ENCODE data around the gene FOXD4L6.
"Not testable (repeated sequence)": the region's sequence is repeated elsewhere in the genome, so short reads cannot be mapped to it uniquely, and the experiment has no call there.

The FOXD4L6 gene

GRCh38 chr9:41086685-41087084 is 41.8 kb downstream of the FOXD4L6 start:
- not testable (repeated sequence) for H3K4me3 ChIP-seq (ENCODE audit: low read depth, low read length, poor library complexity, severe bottlenecking); H2AFZ ChIP-seq (ENCODE audit: low read length); H3K4me2 ChIP-seq (ENCODE audit: low read length); H3K79me2 ChIP-seq (ENCODE audit: insufficient read depth, low read length); H4K20me1 ChIP-seq (ENCODE audit: insufficient read depth, low read length); H3K27ac ChIP-seq (ENCODE audit: low read depth, low read length, poor library complexity, severe bottlenecking); H3K27me3 ChIP-seq (ENCODE audit: insufficient read depth, low read length); H3K9me2 ChIP-seq (ENCODE audit: low read depth, low read length); H3K4me1 ChIP-seq (ENCODE audit: insufficient read depth, low read length, severe bottlenecking); H3K9ac ChIP-seq (ENCODE audit: low read length); H3K36me3 ChIP-seq (ENCODE audit: insufficient read depth, low read length); H3K9me3 ChIP-seq (ENCODE audit: low read length); H3F3A ChIP-seq (ENCODE audit: insufficient read depth, low read length)

GRCh38 chr9:41086215-41086614 is 42.3 kb downstream of the FOXD4L6 start:
- H3K4me2 ChIP-seq (ENCODE audit: low read length); H3K79me2 ChIP-seq (ENCODE audit: insufficient read depth, low read length); H3K36me3 ChIP-seq (ENCODE audit: insufficient read depth, low read length); H3K4me3 ChIP-seq (ENCODE audit: low read depth, low read length, poor library complexity, severe bottlenecking); H3K9me3 ChIP-seq (ENCODE audit: low read length); H3K4me1 ChIP-seq (ENCODE audit: insufficient read depth, low read length, severe bottlenecking); H3K27me3 ChIP-seq (ENCODE audit: insufficient read depth, low read length); H4K20me1 ChIP-seq (ENCODE audit: insufficient read depth, low read length); H2AFZ ChIP-seq (ENCODE audit: low read length); H3K9ac ChIP-seq (ENCODE audit: low read length); H3F3A ChIP-seq (ENCODE audit: insufficient read depth, low read length); H3K27ac ChIP-seq (ENCODE audit: low read depth, low read length, poor library complexity, severe bottlenecking); H3K9me2 ChIP-seq (ENCODE audit: low read depth, low read length): not testable (repeated sequence)

GRCh38 chr9:41082358-41082757 is 46.1 kb downstream of the FOXD4L6 start:
- not testable (repeated sequence) for H3K27me3 ChIP-seq (ENCODE audit: insufficient read depth, low read length); H3K4me1 ChIP-seq (ENCODE audit: insufficient read depth, low read length, severe bottlenecking); H4K20me1 ChIP-seq (ENCODE audit: insufficient read depth, low read length); H3K36me3 ChIP-seq (ENCODE audit: insufficient read depth, low read length); H3F3A ChIP-seq (ENCODE audit: insufficient read depth, low read length); H3K4me3 ChIP-seq (ENCODE audit: low read depth, low read length, poor library complexity, severe bottlenecking); H3K9me2 ChIP-seq (ENCODE audit: low read depth, low read length); H3K9ac ChIP-seq (ENCODE audit: low read length); H2AFZ ChIP-seq (ENCODE audit: low read length); H3K27ac ChIP-seq (ENCODE audit: low read depth, low read length, poor library complexity, severe bottlenecking); H3K9me3 ChIP-seq (ENCODE audit: low read length); H3K4me2 ChIP-seq (ENCODE audit: low read length); H3K79me2 ChIP-seq (ENCODE audit: insufficient read depth, low read length)

DNA sequence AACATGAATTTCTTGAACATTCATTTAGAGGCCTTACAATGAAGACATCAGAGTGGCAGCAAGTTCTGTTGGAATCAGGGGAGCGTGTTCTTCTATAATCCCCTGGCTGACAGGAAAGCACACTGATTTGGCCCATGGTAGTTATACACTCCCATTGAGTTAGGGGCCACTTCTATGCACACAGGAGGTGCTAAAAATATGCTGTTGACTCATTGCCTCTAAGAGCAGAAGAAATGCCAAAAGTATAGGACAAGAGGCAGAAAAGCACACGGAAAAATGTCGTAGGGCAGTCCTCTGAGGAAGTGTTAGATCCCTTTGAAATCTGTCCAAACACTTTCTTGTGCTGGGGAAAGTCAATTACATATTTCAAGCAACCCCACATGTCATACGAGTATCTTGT is 49.0 kb downstream of the FOXD4L6 start:
- H3K27me3 ChIP-seq (ENCODE audit: insufficient read depth, low read length); H3K4me1 ChIP-seq (ENCODE audit: insufficient read depth, low read length, severe bottlenecking); H2AFZ ChIP-seq (ENCODE audit: low read length); H3K79me2 ChIP-seq (ENCODE audit: insufficient read depth, low read length); H3F3A ChIP-seq (ENCODE audit: insufficient read depth, low read length); H3K9me3 ChIP-seq (ENCODE audit: low read length); H3K4me2 ChIP-seq (ENCODE audit: low read length); H3K4me3 ChIP-seq (ENCODE audit: low read depth, low read length, poor library complexity, severe bottlenecking); H3K9me2 ChIP-seq (ENCODE audit: low read depth, low read length); H3K27ac ChIP-seq (ENCODE audit: low read depth, low read length, poor library complexity, severe bottlenecking); H3K9ac ChIP-seq (ENCODE audit: low read length); H4K20me1 ChIP-seq (ENCODE audit: insufficient read depth, low read length); H3K36me3 ChIP-seq (ENCODE audit: insufficient read depth, low read length): not testable (repeated sequence)

DNA sequence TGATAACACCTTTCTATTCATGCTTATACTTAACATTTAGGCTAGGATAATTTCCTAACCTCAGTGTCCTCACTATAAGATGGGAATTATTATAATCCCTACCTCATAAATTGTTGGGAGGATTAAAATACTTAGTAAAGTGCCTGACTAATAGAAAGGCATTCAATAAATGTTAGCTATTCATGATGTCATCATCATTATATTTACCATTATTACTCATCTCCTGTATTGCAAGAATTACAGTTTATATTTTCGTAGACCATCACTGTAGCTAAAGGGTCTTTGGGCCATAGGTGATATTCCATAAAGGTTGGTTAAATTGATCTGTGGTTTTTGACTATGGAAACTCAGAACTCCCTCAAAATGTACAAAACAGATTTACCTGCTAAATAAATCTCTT is 50.9 kb downstream of the FOXD4L6 start:
- H3K36me3 ChIP-seq (ENCODE audit: insufficient read depth, low read length); H3K9me2 ChIP-seq (ENCODE audit: low read depth, low read length); H3K4me2 ChIP-seq (ENCODE audit: low read length); H3K27ac ChIP-seq (ENCODE audit: low read depth, low read length, poor library complexity, severe bottlenecking); H3K4me1 ChIP-seq (ENCODE audit: insufficient read depth, low read length, severe bottlenecking); H2AFZ ChIP-seq (ENCODE audit: low read length); H3K9me3 ChIP-seq (ENCODE audit: low read length); H4K20me1 ChIP-seq (ENCODE audit: insufficient read depth, low read length); H3K9ac ChIP-seq (ENCODE audit: low read length); H3K4me3 ChIP-seq (ENCODE audit: low read depth, low read length, poor library complexity, severe bottlenecking); H3K27me3 ChIP-seq (ENCODE audit: insufficient read depth, low read length); H3K79me2 ChIP-seq (ENCODE audit: insufficient read depth, low read length); H3F3A ChIP-seq (ENCODE audit: insufficient read depth, low read length): not testable (repeated sequence)

Data from OCI-LY1 (cell line).